Stromal cell of bone marrow (primary cell): ENCODE results near the gene REPS1.
"Not testable (repeated sequence)": the region's sequence is repeated elsewhere in the genome, so short reads cannot be mapped to it uniquely, and the experiment has no call there.

Source experiments
- DNase-seq: peaks from one replicate; pipeline ENCODE4 v3.0.0-alpha.2; 2012; ENCODE audit warnings: low read depth

REPS1 gene

DNA sequence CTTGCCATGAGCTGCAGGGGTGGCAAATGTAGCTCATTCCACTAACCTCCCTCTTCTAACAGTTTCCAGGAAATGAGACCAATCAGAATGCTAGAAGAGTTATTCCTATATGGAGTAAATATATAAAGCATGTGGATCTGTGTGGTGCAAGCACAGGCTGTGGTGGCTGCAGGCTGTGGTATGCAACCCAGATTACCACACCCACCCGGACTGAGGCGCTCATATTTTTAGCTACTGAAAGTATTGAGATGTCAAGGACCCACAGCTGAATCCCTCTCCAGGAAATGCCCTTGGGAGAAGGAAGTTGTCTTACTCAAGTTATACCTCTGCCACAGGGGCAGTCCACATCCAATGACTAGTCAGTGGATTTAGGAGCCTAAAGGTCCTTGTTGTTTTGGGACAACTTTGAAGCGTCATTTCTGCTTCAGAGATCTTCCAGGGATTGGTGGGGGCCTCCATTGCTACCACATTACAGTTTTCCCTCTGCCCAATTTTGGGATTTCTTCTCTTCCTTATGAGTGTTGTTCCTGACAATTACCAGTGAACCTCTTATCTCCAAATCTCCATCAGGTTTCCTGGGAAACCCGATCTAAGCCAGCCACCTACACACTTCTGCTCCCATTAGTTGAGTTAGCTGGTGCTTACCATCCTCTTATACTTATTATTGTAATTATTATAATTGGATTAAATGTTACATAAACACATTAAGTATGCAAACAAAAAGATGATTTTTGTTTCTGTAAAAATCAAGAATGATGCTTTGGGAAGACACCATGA is 12.1 kb upstream of the REPS1 start:
- DNase-seq: no peak

GRCh38 chr6:138997136-138997535 is 9.1 kb upstream of the REPS1 start:
- no peak for DNase-seq

DNA sequence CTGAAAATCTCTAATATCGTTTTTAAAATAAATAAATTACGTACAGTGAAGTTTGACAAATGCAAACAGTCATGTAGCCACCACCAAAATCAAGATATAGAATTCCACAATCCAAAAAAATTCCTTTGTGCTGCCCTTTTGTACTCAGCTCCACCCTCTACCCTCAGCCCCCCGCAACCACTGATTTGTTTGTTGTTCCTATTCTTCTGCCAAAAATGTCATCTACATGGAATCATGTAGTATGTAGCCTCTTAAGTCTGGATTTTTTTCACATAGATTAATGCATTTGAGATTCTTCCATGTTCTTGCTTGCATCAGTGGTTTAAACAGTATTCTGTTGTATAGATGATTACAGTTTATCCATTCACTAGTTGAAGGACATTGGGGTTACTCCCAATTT is 8.5 kb upstream of the REPS1 start:
- no peak for DNase-seq

- not testable (repeated sequence) for DNase-seq
Observed at GRCh38 chr6:138993410-138993809, 5.4 kb upstream of the REPS1 start.

GRCh38 chr6:138992965-138993364 is 4.9 kb upstream of the REPS1 start:
- DNase-seq: not testable (repeated sequence)

GRCh38 chr6:138991206-138991605 is 3.2 kb upstream of the REPS1 start:
- DNase-seq: no peak

- DNase-seq: no peak
Observed at GRCh38 chr6:138989098-138989983, 1.3 kb upstream of the REPS1 start.

GRCh38 chr6:138988469-138988834 is 399 bp upstream of the REPS1 start:
- no peak for DNase-seq

GRCh38 chr6:138987080-138987642 is 892 bp downstream of the REPS1 start:
- no peak for DNase-seq

GRCh38 chr6:138986578-138986977 is 1.5 kb downstream of the REPS1 start:
- DNase-seq: no peak

DNA sequence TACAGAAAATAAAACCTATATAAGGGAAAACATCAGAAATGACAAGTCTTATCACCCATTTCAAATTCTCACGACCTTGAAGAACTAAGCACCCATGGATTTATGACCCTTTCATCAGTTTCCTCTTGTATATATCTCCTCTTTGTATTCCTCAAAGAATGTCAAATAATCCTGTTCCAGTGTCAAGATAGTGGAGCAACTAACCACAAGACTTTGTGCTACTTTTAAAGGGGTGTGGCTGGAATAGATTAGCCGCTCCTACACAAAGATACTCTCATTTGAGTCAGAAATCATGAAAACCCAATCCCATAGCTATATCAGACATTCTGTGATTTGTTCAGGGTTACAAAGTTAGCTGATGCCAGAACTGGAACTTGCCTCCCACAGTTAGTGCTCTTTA is 6.6 kb downstream of the REPS1 start:
- DNase-seq: no peak

GRCh38 chr6:138979813-138980668 is 8.0 kb downstream of the REPS1 start:
- no peak for DNase-seq

DNA sequence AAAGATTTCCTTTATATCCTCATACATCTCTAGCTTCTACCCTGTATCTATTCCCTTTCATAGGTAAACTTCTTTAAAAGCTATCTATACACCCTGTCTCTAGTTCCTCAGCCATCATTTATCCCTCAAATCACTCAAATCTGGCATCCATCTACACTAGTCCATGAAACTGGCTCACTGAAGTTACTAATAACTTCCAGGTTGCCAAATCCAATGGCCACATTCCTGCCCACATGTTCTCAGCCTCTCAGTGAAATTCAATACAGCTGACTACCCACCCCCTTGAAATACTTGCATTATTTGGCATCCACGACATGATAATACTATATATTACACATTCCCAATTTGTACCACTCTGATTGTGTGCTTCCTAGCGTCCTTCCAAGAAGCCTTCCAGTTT is 8.7 kb downstream of the REPS1 start:
- DNase-seq: no peak

DNA sequence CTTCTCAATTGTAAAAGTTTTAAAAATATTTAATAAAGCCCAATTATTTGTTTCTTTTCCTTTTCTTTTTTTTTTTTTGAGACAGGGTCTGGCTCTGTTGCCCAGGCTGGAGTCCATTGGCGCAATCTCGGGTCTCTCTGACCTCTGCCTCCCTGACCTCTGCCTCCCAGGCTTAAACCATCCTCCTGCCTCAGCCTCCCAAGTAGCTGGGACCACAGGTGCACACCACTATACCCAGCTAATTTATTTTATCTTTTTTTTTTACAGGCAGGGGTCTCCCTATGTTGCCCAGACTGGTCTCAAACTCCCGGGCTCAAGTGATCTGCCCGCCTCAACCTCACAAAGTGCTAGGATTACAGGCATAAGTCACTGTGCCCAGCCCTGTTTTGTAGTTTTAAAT is 9.8 kb downstream of the REPS1 start:
- no peak for DNase-seq

DNA sequence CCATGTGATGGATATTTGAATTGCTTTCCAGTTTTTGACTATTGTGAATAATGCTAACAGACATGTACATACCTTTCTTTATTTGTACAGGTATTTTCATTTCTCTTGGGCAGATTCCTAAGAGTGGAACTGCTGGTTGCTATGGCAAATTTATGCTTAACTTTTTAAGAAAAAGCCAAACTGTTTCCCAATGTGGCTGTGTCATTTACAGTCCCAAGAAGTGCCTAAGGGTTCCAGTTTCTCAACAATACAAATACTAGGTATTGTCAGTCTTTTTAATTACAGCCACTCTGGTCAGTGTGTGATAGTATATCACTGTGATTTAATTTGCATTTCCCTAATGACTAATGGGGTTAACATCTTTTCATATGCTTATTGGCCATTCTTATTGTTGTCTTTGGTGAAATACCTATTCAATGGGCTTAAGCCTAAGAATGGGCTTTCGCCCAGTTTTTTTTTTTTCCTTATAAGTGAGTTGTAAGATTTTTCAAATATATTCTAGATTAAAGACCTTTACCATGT is 10.3 kb downstream of the REPS1 start:
- DNase-seq: no peak

DNA sequence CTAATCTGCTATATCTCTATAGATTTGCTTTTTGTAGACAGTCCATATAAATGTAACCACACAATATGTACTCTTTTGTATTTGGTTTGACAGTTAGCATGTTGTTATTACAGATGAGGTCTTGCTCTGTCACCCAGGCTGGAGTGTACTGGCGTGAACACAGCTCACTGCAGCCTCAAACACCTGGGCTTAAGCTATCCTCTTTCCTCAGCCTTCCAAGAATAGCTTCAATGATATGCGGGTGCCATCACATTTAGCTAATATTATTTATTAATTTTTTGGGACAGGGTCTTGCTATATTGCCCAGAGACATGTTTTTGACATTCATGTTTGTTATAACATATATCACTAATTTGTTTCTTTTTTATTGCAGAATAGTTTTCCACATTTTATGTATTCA is 10.8 kb downstream of the REPS1 start:
- DNase-seq: no peak

DNA sequence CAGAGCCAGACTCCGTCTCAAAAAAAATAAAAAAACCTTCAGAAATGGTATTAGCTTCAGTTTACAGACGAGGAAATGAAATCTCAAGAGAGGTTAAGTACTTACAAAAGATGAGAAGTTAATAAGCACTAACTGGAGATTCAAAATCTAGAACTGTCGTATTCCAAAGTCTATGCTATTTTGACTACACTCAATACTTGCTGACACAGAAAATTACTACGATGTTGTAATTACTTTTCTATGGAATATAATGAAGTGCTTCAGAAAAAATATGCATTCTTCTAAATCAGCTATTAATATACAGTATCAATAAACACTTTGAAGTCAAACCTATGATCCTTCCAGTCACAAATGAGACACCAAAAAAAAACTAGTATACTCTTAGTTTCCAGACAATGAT is 12.2 kb downstream of the REPS1 start:
- DNase-seq: no peak

DNA sequence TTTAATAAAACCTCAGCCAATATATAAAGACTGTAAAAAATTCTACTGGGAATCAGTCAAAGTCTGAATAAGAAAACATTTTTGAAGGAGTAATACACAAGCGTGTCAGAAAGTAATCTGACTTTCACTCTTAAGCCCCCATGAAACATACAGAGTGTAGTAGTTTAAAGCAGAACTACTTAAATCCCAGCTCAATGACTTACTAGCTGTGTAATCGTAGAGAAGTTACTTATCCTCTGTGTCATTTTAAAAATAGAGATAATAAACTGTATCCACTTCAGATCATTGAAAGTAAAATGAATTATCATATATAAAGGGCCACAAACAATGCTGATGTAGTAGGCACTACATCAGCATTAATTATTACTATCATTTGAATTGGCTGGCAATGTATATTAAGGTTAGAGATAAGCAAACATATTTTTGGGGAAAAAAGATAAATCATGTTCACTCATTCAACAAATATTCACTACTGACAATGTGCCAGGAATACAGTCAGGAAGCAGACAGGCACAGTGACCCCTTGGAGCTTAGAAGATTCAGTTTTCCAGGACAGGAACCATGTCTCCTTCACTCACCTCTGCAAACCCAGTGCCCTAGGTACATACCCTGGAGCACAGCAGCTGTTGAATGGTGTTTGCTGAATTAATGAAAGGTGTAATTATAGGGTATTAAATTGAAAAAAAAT is 14.4 kb downstream of the REPS1 start:
- DNase-seq: no peak

- no peak for DNase-seq
Observed at GRCh38 chr6:138972226-138972665, 15.8 kb downstream of the REPS1 start.

DNA sequence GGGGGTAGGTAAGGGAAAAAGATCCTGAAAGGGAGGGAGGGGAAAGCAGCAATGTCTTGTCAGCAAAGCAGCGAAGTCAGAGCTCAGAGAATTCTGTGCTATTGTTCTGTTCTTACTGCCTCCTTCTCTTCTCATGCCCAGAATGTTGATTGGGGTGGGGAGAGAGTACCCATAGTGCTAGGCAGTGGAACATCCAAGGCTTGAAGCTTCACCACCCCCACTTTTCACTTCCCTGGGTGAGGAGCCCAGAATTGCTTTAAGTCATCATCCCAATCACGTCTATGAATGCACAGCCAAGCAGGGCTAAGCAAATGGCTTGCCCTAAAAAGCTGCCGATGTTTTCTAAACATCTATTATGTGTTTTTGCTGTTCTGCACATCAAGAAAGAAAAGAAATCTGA is 16.5 kb downstream of the REPS1 start:
- DNase-seq: no peak

- peak; percentile 83 for DNase-seq
Observed at GRCh38 chr6:138970856-138971425, 17.1 kb downstream of the REPS1 start.
